HCT116 (cell line): ENCODE results near the gene ELF1. TPM values are rescaled to one million over a fixed set of nuclear protein-coding genes. Genes with fewer than 3 reads are reported as not detected.

Source experiments
- ATAC-seq: fragments of 200-7000 bp; cut with Tn5 transposase; 2 replicates; pipeline ENCODE4 v1.9.1; 2020; ENCODE audit warnings: mild to moderate bottlenecking, moderate library complexity
- BruUV-seq: library from RNA; stranded (reverse); fragments of 400-500 nt; replicated peaks from 2 replicates; lab custom pipeline; 2021; lab: Mats Ljungman, UMichigan
- CTCF ChIA-PET: fragments of 300-600 bp; sonication (Branson Sonifier 250); formaldehyde crosslinking; loops from one replicate; lab custom pipeline; 2021; ENCODE audit warnings: antibody characterized with exemption; lab: Charles Lee
- POLR2A ChIA-PET: fragments of 300-600, 350-600 bp; sonication (Branson Sonifier 250); formaldehyde crosslinking; loops from one replicate; lab custom pipeline; 2021; ENCODE audit warnings: antibody characterized with exemption; lab: Charles Lee
- RAD21 ChIA-PET, 2 experiments: fragments of 300-600 bp; sonication (Branson Sonifier 250); formaldehyde crosslinking; loops; one replicate each; lab custom pipeline; 2023; ENCODE audit warnings: low total read pairs in 2 of 2; ENCODE audit not compliant: uncharacterized antibody in 2 of 2, unreplicated experiment in 2 of 2, low non-redundant PET in 1 of 2; lab: Charles Lee
- DNase-seq: peaks from one replicate; pipeline ENCODE4 v3.0.0-alpha.2; 2010; ENCODE audit warnings: low read depth, low spot score
- H2AFZ ChIP-seq: fragments of 200-600 bp; shearing (Covaris generic), sonication (generic); 2 replicates; pipeline ENCODE4 v1.6.1; 2017; ENCODE audit warnings: low read depth, mixed run types, mixed read lengths, antibody characterized with exemption, low read length; ENCODE audit not compliant: poor library complexity, severe bottlenecking
- H3K27ac ChIP-seq: 2 replicates; pipeline ENCODE4 v1.5.1; 2012; ENCODE audit warnings: low read depth, low read length
- H3K27me3 ChIP-seq: fragments of 200-600 bp; sonication (generic); 2 replicates; pipeline ENCODE4 v1.6.1; 2016; ENCODE audit warnings: mixed run types, low read length, mixed read lengths; ENCODE audit not compliant: insufficient read depth
- H3K36me3 ChIP-seq, 2 experiments: fragments of 200-500 bp in 1 of 2; fragments of 200-600 bp in 1 of 2; sonication (Bioruptor generic) in 1 of 2; sonication (generic) in 1 of 2; 2 replicates each; pipeline versions ENCODE4 v1.5.1 to v1.6.1; 2014 to 2016; ENCODE audit warnings: low read length in 2 of 2, inconsistent platforms in 1 of 2, mixed read lengths in 1 of 2, mixed run types in 1 of 2; ENCODE audit not compliant: insufficient read depth in 2 of 2, control insufficient read depth in 1 of 2
- H3K4me1 ChIP-seq, 2 experiments: fragments of 200-600 bp in 1 of 2; sonication (generic) in 1 of 2; 2 replicates each; pipeline versions ENCODE4 v1.5.1 to v1.6.1; 2012 to 2017; ENCODE audit warnings: low read length in 2 of 2, inconsistent platforms in 1 of 2, mild to moderate bottlenecking in 1 of 2, mixed read lengths in 1 of 2, mixed run types in 1 of 2, moderate library complexity in 1 of 2; ENCODE audit not compliant: insufficient read depth in 2 of 2, control insufficient read depth in 1 of 2
- H3K4me2 ChIP-seq: fragments of 200-600 bp; sonication (generic); 2 replicates; pipeline ENCODE4 v1.6.1; 2017; ENCODE audit warnings: mixed run types, low read length, mixed read lengths
- H3K4me3 ChIP-seq, 2 experiments: fragments of 200-600 bp in 1 of 2; sonication (generic) in 1 of 2; replicated peaks in 1 of 2; 2 replicates each; pipeline ENCODE4 v1.5.1; 2011 to 2016; ENCODE audit warnings: low read length in 2 of 2, control low read depth in 1 of 2, low read depth in 1 of 2, mild to moderate bottlenecking in 1 of 2, mixed read lengths in 1 of 2, mixed run types in 1 of 2
- H3K79me2 ChIP-seq: fragments of 200-600 bp; sonication (generic); 2 replicates; pipeline ENCODE4 v1.6.1; 2017; ENCODE audit warnings: mild to moderate bottlenecking, mixed run types, low read length, moderate library complexity, mixed read lengths; ENCODE audit not compliant: insufficient read depth
- H3K9ac ChIP-seq: fragments of 200-600 bp; sonication (generic); 2 replicates; pipeline ENCODE4 v1.6.1; 2016; ENCODE audit warnings: low read length, mixed read lengths
- H3K9me2 ChIP-seq: fragments of 200-600 bp; sonication (generic), shearing (Covaris generic); 2 replicates; pipeline ENCODE4 v1.6.1; 2017; ENCODE audit warnings: mixed run types, mild to moderate bottlenecking, moderate library complexity; ENCODE audit not compliant: insufficient read depth
- H3K9me3 ChIP-seq, 2 experiments: fragments of 200-500 bp in 1 of 2; fragments of 200-600 bp in 1 of 2; sonication (Bioruptor generic) in 1 of 2; sonication (generic) in 1 of 2; 2 replicates each; pipeline ENCODE4 v1.6.1; 2014 to 2017; ENCODE audit warnings: low read length in 2 of 2, mixed read lengths in 2 of 2, inconsistent platforms in 1 of 2, low read depth in 1 of 2, mild to moderate bottlenecking in 1 of 2, mixed run types in 1 of 2, moderate library complexity in 1 of 2; ENCODE audit not compliant: control insufficient read depth in 1 of 2, insufficient read depth in 1 of 2
- H4K20me1 ChIP-seq: fragments of 200-600 bp; sonication (generic), shearing (Covaris generic); 2 replicates; pipeline ENCODE4 v1.6.1; 2017; ENCODE audit warnings: mixed run types, mild to moderate bottlenecking, moderate library complexity; ENCODE audit not compliant: insufficient read depth
- ATF3 ChIP-seq: IDR thresholded peaks from 2 replicates; pipeline ENCODE4 v1.6.1; 2012
- JUND ChIP-seq: IDR thresholded peaks from 2 replicates; pipeline ENCODE4 v1.6.1; 2012
- POLR2AphosphoS5 ChIP-seq: IDR thresholded peaks from 2 replicates; pipeline ENCODE4 v1.6.1; 2011; ENCODE audit warnings: mild to moderate bottlenecking, low read depth, low read length, moderate library complexity
- SIN3A ChIP-seq: IDR thresholded peaks from 2 replicates; pipeline ENCODE4 v1.6.1; 2012; ENCODE audit warnings: low read depth
- SRF ChIP-seq: IDR thresholded peaks from 2 replicates; pipeline ENCODE4 v1.6.1; 2012; ENCODE audit warnings: low read depth
- ZNF274 ChIP-seq: fragments of 200-500 bp; sonication (Bioruptor generic); IDR thresholded peaks from 2 replicates; pipeline ENCODE4 v1.6.1; 2014; ENCODE audit warnings: mild to moderate bottlenecking, low read depth, low read length, inconsistent platforms
- intact Hi-C: fragments of 100-400 bp; cut with micrococcal nuclease; formaldehyde crosslinking; loops from 2 replicates; pipeline ENCODE4 v1.10.0; 2022
- total RNA-seq: library from RNA; stranded (reverse); gene quantifications from one replicate; pipeline ENCODE4 v1.2.1, GENCODE V29; 2021; ENCODE audit not compliant: unreplicated experiment

Gene ELF1
- total RNA-seq, 1 experiment from 2014 or later = 30.0 TPM

GRCh38 chr13:40982772-40983171, 36.3 kb downstream of the ELF1 start:
- ChIA-PET CTCF (no interaction called here), RAD21 (no interaction called here), POLR2A (no interaction called here)
- TF ChIP-seq POLR2AphosphoS5 = no peak
- TF ChIP-seq ATF3 = no peak
- Histone ChIP-seq H3K36me3 (0 out of 4 replicates have a peak, but pooled peaks cover 0 to 4% of the 10 kb centered on the region in 2 experiments), H3K4me3 (no peak overlapping the region), H3K9ac (no peak overlapping the region), H3K9me2 (no peaks in the 10 kb centered on the region), H3K4me2 (no peak overlapping the region), H3K4me1 (no peaks in the 10 kb centered on the region), H3K27ac (no peak overlapping the region), H3K9me3 (no peaks in the 10 kb centered on the region), H3K79me2 (peaks cover 69% of the 10 kb centered on the region), H2AFZ (no peak overlapping the region), H4K20me1 (no peaks in the 10 kb centered on the region), H3K27me3 (no peaks in the 10 kb centered on the region)
- DNase-seq (no peak), ATAC-seq (no peak)
- no TSS peak for BruUV-seq
- intact Hi-C loops = no loop called here

GRCh38 chr13:40981949-40982348, 37.2 kb downstream of the ELF1 start:
- POLR2A ChIA-PET = no interaction called here
- no peak for ATAC-seq
- H2AFZ ChIP-seq = no peak overlapping the region
- H3K4me1 ChIP-seq = no peaks in the 10 kb centered on the region
- intact Hi-C loops = no loop called here
- CTCF ChIA-PET = no interaction called here
- H3K9me2 ChIP-seq = no peaks in the 10 kb centered on the region
- 0 out of 4 replicates have a peak, but pooled peaks cover 0 to 4% of the 10 kb centered on the region in 2 experiments for H3K36me3 ChIP-seq
- no peak overlapping the region for H3K4me2 ChIP-seq
- H3K9ac ChIP-seq = no peak overlapping the region
- no peaks in the 10 kb centered on the region for H3K9me3 ChIP-seq
- no peak for TF ChIP-seq JUND
- no peak for TF ChIP-seq SIN3A
- no peak for TF ChIP-seq SRF
- TF ChIP-seq ZNF274 = no peak
- no peak overlapping the region for H3K4me3 ChIP-seq
- H4K20me1 ChIP-seq = 0 out of 2 replicates have a peak, but pooled peaks cover 2% of the 10 kb centered on the region
- DNase-seq = no peak
- H3K27ac ChIP-seq = no peak overlapping the region
- RAD21 ChIA-PET = no interaction called here
- BruUV-seq = no TSS peak
- peaks cover 72% of the 10 kb centered on the region for H3K79me2 ChIP-seq
- no peaks in the 10 kb centered on the region for H3K27me3 ChIP-seq
